ENCODE data around the gene SLC44A3. TPM values are rescaled to one million over a fixed set of nuclear protein-coding genes. Genes with fewer than 3 reads are reported as not detected.

Gene SLC44A3
- total and polyA plus RNA-seq, 2 of the 13 experiments (the other 11 are each of a cell fraction or from before 2014, with no cell fraction given) = 6.8 to 14.1 TPM

DNA sequence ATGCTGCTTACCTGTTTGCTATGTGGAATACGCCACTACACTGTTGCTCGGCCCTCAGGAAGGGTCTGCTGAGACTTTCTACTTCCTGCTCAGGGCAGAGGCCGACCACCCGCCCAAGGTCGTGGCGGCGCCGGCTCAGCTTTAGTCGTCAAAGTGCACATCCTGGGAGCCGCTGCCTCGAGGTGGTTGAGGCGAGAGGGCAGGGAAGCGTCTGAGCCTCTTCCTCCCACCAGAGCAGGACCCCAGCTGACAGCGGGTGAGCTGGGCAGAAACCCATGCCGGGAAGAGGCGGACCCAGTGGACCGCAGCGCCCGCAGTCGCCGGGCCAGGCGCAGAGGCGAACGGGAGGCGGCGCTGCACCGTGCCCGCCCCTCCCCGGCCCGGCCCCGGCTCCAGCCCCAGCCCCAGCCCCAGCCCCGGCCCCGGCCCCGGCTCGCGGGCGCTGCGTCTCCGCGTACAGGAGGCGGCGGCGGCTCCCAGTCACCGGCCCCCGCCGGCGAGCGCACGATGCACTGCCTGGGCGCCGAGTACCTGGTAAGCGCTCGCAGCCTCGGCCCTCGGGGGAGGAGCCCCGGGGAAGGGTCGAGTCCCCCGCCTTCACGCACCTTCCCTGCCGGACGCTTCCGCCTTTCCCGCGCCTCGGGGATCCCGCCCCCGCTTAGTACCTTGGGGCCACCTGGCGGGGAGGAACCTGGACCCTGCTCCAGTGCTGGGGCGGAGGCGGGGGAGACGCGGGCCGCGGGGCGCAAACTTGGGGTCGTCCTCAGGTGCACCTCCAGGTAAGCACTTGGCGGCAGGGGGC, at the start of gene SLC44A3 (continued):
- TF ChIP-seq SKIL (CRISPR knock-in tag; IDR thresholded peaks at IDR 0.05; ENCODE audit: borderline replicate concordance) = no peak; the same call in 1 of the 2 replicates
- no peak for TF ChIP-seq AHR (CRISPR knock-in tag; IDR thresholded peaks at IDR 0.05)
- TF ChIP-seq, protein P1, sequence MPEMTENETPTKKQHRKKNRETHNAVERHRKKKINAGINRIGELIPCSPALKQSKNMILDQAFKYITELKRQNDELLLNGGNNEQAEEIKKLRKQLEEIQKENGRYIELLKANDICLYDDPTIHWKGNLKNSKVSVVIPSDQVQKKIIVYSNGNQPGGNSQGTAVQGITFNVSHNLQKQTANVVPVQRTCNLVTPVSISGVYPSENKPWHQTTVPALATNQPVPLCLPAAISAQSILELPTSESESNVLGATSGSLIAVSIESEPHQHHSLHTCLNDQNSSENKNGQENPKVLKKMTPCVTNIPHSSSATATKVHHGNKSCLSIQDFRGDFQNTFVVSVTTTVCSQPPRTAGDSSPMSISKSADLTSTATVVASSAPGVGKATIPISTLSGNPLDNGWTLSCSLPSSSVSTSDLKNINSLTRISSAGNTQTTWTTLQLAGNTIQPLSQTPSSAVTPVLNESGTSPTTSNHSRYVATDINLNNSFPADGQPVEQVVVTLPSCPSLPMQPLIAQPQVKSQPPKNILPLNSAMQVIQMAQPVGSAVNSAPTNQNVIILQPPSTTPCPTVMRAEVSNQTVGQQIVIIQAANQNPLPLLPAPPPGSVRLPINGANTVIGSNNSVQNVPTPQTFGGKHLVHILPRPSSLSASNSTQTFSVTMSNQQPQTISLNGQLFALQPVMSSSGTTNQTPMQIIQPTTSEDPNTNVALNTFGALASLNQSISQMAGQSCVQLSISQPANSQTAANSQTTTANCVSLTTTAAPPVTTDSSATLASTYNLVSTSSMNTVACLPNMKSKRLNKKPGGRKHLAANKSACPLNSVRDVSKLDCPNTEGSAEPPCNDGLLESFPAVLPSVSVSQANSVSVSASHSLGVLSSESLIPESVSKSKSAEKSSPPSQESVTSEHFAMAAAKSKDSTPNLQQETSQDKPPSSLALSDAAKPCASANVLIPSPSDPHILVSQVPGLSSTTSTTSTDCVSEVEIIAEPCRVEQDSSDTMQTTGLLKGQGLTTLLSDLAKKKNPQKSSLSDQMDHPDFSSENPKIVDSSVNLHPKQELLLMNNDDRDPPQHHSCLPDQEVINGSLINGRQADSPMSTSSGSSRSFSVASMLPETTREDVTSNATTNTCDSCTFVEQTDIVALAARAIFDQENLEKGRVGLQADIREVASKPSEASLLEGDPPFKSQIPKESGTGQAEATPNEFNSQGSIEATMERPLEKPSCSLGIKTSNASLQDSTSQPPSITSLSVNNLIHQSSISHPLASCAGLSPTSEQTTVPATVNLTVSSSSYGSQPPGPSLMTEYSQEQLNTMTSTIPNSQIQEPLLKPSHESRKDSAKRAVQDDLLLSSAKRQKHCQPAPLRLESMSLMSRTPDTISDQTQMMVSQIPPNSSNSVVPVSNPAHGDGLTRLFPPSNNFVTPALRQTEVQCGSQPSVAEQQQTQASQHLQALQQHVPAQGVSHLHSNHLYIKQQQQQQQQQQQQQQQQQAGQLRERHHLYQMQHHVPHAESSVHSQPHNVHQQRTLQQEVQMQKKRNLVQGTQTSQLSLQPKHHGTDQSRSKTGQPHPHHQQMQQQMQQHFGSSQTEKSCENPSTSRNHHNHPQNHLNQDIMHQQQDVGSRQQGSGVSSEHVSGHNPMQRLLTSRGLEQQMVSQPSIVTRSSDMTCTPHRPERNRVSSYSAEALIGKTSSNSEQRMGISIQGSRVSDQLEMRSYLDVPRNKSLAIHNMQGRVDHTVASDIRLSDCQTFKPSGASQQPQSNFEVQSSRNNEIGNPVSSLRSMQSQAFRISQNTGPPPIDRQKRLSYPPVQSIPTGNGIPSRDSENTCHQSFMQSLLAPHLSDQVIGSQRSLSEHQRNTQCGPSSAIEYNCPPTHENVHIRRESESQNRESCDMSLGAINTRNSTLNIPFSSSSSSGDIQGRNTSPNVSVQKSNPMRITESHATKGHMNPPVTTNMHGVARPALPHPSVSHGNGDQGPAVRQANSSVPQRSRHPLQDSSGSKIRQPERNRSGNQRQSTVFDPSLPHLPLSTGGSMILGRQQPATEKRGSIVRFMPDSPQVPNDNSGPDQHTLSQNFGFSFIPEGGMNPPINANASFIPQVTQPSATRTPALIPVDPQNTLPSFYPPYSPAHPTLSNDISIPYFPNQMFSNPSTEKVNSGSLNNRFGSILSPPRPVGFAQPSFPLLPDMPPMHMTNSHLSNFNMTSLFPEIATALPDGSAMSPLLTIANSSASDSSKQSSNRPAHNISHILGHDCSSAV (CRISPR knock-in tag; IDR thresholded peaks at IDR 0.05; ENCODE audit: borderline replicate concordance) = no peak
- TF ChIP-seq ZNF564 (CRISPR knock-in tag; IDR thresholded peaks at IDR 0.05) = peak; percentile 32; the same call in 1 of the 2 replicates
- no peak; the same call in 1 of the 2 replicates for TF ChIP-seq GATAD1 (CRISPR knock-in tag; IDR thresholded peaks at IDR 0.05)
- no peak for TF ChIP-seq TOE1 (CRISPR knock-in tag; IDR thresholded peaks at IDR 0.05)
- no peak for TF ChIP-seq JDP2 (CRISPR knock-in tag; IDR thresholded peaks at IDR 0.05; ENCODE audit: borderline replicate concordance)
- TF ChIP-seq, protein P2, sequence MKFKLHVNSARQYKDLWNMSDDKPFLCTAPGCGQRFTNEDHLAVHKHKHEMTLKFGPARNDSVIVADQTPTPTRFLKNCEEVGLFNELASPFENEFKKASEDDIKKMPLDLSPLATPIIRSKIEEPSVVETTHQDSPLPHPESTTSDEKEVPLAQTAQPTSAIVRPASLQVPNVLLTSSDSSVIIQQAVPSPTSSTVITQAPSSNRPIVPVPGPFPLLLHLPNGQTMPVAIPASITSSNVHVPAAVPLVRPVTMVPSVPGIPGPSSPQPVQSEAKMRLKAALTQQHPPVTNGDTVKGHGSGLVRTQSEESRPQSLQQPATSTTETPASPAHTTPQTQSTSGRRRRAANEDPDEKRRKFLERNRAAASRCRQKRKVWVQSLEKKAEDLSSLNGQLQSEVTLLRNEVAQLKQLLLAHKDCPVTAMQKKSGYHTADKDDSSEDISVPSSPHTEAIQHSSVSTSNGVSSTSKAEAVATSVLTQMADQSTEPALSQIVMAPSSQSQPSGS (CRISPR knock-in tag; IDR thresholded peaks at IDR 0.05) = 0 out of 2 replicates have a peak, but pooled peaks have one; percentile 36
- TF ChIP-seq MEIS1 (CRISPR knock-in tag; IDR thresholded peaks at IDR 0.05; ENCODE audit: borderline replicate concordance) = 0 out of 2 replicates have a peak, but pooled peaks have one; percentile 26
- no peak for TF ChIP-seq ZBTB49 (CRISPR knock-in tag; IDR thresholded peaks at IDR 0.05; ENCODE audit: borderline replicate concordance)
- TF ChIP-seq ZNF589 (CRISPR knock-in tag; conservative IDR thresholded peaks at IDR 0.05) = no peak
- TF ChIP-seq KAT7 (CRISPR knock-in tag; IDR thresholded peaks at IDR 0.05; ENCODE audit: borderline replicate concordance) = 0 out of 2 replicates have a peak, but pooled peaks have one; percentile 27
- no peak for TF ChIP-seq ZNF558 (CRISPR knock-in tag; IDR thresholded peaks at IDR 0.05; ENCODE audit: borderline replicate concordance)
- peak; percentile 2; the same call in 1 of the 2 replicates for TF ChIP-seq MEIS2 (CRISPR knock-in tag; IDR thresholded peaks at IDR 0.05)

All from HepG2 (cell line).